Activated effector memory CD4-positive, alpha-beta T cell treated with Interleukin-2 at 50 U/mL for 16 hours (primary cell): Measurements from ENCODE around the gene AGER.
"Not testable (repeated sequence)": the region's sequence is repeated elsewhere in the genome, so short reads cannot be mapped to it uniquely, and the experiment has no call there.

Source experiments
- DNase-seq: peaks from one replicate; pipeline ENCODE4 v3.0.0-alpha.2; 2020

The AGER gene

DNA sequence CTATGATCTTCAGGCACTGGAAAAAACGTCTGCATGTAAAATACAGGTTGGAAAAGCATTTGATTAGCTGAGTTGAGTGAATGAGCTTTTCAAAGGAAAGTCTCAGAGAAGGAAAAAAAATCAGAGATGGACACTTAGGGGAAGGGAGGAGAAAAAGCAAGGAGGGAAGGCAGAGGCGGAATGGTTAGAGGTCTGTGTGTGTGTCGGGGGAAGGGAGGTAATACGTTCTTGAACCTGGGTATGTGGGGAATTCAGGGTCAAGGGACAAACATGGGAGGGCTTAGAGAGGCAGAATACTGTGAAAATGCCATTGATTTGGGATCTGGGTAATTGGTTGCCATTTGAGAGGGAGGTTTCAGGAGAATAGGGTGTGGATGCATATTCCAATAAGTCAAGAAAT is 37.4 kb downstream of the AGER start:
- no peak for DNase-seq

DNA sequence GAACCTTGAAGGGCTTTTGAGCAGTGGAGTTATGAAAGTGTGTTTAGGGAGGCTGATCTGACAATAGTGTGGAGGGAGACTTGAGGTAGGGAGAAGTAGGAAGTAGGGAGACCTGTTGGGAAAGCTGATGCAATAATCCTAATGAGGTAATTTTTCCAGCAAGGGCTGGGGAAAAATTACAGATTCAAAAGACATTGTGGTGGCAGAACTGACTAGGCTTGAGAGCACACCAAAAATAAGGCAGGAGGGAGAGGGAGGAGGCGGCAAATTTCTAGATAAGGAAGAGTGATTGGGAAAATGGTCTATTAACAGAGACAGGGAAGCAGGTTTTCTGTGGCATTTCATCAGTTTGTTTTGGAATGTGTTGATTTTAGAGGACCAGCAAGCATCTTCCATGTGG is 37.8 kb downstream of the AGER start:
- no peak for DNase-seq

DNA sequence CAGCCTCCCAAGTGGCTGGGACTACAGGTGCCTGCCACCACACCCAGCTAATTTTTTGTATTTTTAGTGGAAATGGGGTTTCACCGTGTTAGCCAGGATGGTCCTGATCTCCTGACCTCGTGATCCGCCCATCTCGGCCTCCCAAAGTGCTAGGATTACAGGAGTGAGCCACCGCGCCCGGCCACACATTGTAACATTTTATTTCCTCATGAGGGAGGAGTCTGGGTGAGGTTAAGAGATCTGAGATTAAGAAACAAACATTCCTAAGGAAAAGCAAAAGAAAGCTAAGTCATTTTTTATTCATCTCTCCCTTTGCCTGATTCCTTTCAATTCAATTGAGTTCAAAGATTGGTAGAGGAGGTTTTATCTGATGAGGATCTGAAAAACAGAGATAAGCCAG is 39.8 kb downstream of the AGER start:
- not testable (repeated sequence) for DNase-seq

DNA sequence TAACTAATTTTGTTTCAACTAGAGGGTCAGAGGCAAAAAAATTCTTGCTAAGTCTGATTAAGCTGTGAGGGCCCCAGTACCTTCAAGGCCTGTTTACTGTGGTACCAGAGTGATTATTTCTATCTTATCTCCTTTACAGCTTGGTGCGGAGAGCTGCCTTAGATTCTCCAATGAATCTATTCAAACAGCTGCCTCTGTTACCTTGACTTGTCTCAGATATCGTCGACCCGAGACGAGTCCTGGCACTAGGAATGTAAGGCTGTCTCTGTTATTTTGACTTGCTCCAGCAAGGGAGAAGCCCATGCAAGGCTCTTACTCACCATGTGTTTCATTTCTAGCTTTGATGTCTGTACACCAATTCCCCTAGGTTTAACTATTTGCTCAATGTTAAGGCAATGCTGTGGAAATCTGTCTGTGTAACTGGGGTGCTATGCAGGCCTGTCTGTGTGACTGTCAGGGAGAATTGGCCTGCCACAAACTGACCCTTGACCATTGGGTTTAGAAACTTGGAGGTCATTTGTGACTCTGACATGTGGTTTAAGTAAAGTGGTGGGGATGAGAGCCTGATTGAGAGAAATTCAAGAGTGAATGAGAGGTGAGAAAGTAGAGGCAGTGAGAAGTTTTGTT is 43.5 kb downstream of the AGER start:
- no peak for DNase-seq

DNA sequence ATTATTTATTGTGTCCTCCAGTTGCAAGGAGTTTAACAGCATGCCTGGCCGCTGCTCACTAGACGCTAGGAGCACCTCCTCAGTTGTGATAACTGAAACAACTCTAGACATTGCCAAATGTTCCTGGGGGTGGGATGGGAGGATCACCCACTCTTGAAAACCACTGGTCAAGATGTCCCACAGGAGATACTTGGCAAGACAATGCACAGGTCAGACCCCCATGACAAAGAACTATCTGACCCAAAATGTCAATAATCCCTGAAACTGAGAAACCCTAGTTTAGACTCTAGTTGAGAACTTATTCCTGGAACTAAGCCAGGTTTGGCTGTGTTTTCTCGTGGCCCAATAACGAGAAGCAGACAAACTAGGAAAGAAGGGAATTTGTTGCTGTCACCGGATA is 44.5 kb downstream of the AGER start:
- DNase-seq, result no peak

DNA sequence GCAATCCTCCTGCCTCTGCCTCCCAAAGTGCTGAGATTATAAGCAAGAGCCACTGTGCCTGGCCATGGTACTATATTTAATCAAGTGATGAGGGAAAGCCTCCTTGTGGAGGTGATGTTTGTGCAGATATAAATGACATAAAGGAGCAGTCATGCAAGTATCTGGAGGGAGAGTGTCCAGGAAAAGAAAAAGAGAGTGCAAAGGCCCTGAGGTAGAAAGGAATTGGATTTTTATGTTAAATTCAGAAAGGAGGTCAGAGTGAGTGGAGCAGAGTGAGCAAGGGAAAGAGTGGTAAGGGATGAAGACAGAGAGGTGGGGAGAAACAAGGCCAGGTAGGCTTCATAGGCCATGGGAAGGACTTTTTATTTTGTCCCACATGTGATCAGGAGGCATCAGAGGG is 46.6 kb downstream of the AGER start:
- no peak for DNase-seq

DNA sequence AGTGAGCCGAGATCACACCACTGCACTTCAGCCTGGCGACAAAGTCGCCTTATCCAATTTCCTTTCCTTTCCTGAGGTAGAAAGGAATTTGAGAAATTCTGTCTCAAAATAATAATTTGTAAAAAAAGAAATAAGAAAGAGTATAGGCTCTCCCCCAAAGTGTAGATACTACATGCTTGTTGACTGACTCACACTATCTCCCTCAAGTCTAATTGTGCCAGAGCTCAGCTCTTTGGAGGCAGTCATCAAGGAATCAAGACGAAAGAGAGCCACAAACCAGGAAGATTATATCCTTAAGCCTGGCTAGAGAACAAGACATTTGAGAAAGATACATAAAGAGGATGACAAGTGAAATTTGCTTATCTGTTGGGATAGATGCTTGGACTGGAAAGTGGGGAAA is 50.3 kb downstream of the AGER start:
- no peak for DNase-seq

DNA sequence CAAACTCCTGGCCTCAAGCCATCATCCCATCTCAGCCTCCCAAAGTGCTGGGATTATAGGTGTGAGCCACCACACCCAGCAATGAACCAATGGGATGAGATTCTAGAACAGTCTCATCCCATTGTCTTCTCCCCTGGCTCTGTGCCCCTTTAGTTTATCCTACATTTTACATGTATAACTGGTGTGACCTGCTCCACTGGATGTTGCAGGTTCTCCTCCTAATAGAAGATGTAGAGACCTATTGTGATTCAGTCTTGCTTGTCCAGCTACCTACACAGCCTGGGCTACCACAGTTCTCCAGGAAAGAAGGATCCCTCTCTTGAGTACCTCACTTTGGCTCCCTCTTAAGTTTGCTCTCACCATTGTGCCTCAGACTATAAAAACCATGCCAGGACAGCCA is 51.9 kb downstream of the AGER start:
- no peak for DNase-seq

DNA sequence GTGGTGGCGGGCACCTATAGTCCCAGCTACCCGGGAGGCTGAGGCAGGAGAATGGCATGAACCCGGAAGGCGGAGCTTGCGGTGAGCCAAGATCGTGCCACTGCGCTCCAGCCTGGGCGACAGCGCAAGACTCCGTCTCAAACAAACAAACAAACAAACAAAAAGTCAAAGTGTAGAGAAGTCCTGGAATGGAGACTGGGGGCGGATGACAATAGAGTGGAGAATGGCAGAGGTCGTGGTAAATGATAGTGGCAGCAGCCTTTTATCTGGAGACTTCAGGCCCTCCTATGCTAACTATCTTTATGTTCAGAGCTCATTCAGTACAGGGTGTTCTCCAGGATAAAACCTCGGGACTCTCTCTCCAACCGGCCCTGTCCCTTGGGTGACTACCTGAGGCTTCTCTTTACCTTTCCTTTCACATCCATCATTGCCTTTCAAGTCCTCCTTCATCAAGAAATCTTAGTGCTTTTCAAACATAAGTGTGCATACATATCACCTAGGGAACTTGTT is 52.6 kb downstream of the AGER start:
- DNase-seq, result no peak
